ENCODE measurements around the gene RAC3.

RAC3 gene

GRCh38 chr17:82058230-82058854, 26.9 kb downstream of the RAC3 start:
- no peak for DNase-seq

- DNase-seq, result no peak
Observed at GRCh38 chr17:82058855-82059249, 27.4 kb downstream of the RAC3 start.

GRCh38 chr17:82059272-82060000, 28.0 kb downstream of the RAC3 start:
- no peak for DNase-seq

DNA sequence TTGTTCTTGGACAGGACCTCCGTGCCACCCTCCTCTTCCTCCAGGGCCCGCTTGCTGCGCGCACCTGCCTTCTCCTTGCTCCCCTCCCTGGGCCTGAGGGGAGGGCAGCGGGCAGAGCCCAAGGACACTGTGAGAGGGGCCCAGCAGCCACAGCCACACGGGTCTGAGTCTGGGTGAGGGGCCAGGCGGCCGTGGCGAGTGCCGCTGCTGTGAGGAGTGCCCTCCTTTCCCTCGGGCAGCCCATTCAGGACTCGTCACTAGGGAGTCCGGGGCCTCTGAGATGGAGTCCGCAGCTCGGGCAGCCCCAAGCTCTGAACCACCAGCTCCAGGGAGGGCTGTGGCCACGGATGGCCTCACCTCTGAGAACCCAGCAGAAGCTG, 28.5 kb downstream of the RAC3 start:
- DNase-seq, result no peak

GRCh38 chr17:82060614-82061013, 29.1 kb downstream of the RAC3 start:
- no peak for DNase-seq

DNA sequence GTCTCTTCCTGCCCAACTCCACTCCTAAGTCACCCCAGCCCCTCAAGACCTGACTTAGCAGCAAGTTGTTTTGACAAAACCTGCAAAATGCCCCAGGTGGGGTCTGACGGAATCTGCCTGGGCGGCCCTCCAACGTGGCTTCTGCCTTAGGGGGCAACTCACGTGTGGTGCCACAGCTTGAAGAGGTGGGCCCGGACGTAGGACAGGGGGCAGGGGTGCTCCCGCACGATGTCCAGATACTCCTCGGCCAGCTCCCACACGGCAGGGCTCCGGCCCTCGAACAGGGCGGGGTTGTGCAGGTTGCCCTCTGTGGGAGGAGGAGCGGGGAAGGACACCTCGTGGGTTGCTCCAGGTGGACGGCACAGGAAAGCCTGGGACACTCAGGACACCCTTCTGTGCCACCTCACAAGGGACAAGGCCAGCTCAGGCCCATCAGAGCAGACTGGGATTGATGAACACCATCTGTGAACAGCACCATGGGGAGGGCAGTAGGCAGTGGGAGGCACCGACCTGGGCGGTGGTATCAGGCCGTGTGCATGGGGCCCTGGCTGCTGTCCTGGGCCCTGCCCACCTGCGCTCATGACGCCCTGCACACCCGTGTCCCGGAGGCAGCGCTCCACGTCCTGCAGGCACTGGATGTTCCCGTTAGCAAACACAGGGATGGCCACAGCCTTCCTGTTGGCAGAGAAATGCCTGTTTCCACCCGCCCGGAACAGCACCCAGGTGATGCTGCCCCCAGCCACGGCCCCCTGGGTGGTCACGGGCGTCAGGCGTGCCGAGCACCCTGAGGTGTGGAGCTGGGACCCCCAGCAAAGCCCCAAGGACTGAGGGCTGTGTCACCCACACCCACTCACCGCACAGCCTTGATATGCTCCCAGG, 29.8 kb downstream of the RAC3 start:
- DNase-seq, result no peak

DNA sequence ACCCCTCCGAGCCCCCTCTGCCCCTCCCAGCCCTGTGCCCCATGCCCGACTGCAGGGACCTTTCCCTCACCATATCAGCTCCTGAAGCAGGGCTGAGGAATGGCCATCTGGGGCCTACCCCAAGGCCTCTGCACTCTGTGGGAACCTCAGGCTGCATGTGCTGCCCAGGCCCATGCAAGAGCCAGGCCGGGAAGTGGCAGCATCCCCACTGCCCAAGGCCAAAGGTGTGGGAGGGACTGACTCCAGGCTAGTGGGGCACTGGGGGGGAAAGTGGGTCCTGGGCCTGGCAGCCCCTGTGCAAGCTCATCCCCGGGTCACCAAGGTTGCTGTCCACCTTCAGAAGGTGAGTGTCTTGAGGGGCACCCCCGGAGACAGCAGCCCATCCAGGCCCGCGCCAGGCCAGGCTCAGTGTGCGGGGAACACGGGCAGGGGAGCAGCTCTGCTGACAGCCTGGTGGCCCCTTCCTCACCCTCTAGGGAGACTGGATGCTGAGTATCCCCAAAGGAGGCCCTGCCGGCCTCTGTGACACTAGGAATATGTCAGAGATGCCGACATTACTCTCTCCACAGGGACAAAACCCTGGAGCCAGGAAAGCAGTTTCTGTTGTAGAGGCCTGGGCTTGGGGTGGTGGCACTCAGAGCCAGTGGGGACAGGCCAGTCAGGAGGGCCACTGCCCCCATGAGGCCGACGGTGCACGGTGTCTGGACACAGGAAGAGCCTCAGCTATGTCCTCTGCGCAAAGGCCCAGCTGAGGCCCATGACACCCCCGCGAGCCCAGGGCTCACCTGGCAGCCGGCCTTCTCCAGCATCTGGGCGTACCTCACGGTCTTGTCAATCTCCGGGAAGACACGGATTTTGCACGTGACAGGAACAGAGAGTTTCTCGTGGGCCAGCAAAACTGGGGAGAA, 30.9 kb downstream of the RAC3 start:
- DNase-seq, result no peak

DNA sequence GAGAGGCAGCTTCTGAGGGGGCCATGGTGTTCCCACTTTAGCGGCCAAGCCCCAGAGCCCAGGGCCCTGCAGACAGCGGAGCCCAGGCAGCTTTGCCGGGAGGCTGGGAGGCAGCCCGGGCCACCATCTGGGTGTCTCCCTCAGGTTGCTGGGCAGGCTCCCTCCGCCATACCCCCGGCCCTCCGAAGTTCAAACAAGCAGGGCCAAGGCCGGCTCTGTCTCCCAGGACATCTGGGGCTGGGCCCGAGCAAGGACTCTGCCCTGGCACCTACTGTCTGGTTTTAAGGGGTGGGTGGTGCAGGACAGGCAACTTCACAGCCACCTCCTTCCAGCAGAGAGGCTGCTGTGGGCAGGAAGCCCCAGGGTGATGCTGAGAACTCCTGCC, 31.5 kb downstream of the RAC3 start:
- no peak for DNase-seq

GRCh38 chr17:82063424-82064415, 32.2 kb downstream of the RAC3 start:
- no peak for DNase-seq

GRCh38 chr17:82064433-82065192, 33.1 kb downstream of the RAC3 start:
- DNase-seq, result no peak

GRCh38 chr17:82065193-82065637, 33.7 kb downstream of the RAC3 start:
- DNase-seq, result no peak

DNA sequence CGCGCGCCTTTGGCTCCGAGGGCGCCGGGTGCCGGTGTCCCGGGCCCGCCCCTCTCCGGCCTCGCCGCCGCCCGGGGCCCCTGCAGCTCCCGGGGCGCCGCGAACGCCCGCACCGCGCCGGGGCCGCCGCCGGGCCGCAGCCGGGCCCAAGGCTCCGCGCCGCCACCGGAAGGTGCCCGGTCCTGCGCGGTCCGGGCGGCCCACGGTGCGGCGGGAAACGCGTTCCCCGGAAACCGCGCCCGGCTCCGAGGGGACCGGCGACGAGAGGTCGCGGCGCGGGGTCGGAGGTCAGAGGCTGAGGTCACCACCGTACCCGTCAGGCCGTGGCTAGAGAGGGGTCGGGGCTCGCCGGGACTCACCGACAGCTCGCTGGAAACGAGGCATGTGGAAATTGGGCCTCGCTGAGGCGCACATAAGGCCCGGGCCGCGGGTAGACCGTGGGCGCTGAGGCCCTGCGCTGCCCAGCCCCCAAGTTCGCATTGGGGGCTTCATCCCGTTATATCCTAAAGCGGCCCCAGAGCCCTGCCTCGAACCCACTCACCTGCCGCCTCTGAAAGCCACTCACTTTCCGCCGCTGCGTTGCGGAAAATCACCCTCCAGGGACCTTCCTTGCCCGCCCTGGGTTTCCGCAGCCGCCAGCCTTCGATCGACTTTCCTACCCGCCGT, 34.3 kb downstream of the RAC3 start, which contains the start of gene DUS1L:
Gene DUS1L, minus strand, starts transcription at position 167 of the 666 bp plus-strand sequence. CDS start 745 bp downstream, outside the sequence.
- no peak for DNase-seq

DNA sequence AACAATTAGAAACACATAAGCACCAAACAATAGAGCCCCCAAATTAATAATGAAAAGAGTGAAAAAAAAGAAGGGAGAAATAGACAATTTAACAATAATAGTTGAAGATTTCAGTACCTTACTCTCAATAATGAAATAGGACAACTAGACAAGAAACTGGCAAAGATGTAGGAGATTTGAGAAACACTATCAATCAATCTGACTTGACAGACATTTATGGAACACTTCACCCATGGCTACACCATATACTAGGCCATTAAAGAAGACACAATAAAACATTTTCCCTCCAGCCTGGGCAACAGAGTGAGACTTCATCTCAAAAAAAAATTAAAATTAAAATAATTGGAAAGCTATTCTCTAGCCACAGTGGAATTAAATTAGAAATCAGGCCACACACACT, 39.1 kb downstream of the RAC3 start:
- DNase-seq, result no peak

GRCh38 chr17:82072827-82073226, 41.3 kb downstream of the RAC3 start:
- DNase-seq, result no peak

GRCh38 chr17:82073446-82073845, 42.0 kb downstream of the RAC3 start:
- DNase-seq, result no peak

- no peak for DNase-seq
Observed at GRCh38 chr17:82076018-82076784, 44.7 kb downstream of the RAC3 start.

- DNase-seq, result no peak
Observed at GRCh38 chr17:82076785-82077591, 45.5 kb downstream of the RAC3 start.

All from SHP77 treated with DMSO at 0.1 percent for 48 hours (cell line).